GM10248 (cell line): ENCODE results near the gene PET117.
"Not testable (repeated sequence)": the region's sequence is repeated elsewhere in the genome, so short reads cannot be mapped to it uniquely, and the experiment has no call there.

Experiments used
- CTCF ChIA-PET: fragments of 300-600 bp; sonication (Branson Sonifier 250); formaldehyde crosslinking; extraction: SDS; loops from one replicate; lab custom pipeline; 2021; ENCODE audit warnings: antibody characterized with exemption; lab: Yijun Ruan, JAX
- POLR2A ChIA-PET: fragments of 350-650 bp; sonication (Branson Sonifier 250); formaldehyde crosslinking; extraction: SDS; loops from one replicate; lab custom pipeline; 2020; ENCODE audit warnings: antibody characterized with exemption; lab: Yijun Ruan, JAX
- DNase-seq: peaks from one replicate; pipeline ENCODE4 v3.0.0; 2012; ENCODE audit errors: extremely low spot score
- TF ChIP-seq, protein P1 (sequence below): IDR thresholded peaks from 2 replicates; pipeline ENCODE4 v1.5.1; 2012; ENCODE audit warnings: mild to moderate bottlenecking, low read depth; ENCODE audit errors: extremely low read depth, missing control alignments, control extremely low read depth

The PET117 gene, protein sequence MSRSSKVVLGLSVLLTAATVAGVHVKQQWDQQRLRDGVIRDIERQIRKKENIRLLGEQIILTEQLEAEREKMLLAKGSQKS

DNA sequence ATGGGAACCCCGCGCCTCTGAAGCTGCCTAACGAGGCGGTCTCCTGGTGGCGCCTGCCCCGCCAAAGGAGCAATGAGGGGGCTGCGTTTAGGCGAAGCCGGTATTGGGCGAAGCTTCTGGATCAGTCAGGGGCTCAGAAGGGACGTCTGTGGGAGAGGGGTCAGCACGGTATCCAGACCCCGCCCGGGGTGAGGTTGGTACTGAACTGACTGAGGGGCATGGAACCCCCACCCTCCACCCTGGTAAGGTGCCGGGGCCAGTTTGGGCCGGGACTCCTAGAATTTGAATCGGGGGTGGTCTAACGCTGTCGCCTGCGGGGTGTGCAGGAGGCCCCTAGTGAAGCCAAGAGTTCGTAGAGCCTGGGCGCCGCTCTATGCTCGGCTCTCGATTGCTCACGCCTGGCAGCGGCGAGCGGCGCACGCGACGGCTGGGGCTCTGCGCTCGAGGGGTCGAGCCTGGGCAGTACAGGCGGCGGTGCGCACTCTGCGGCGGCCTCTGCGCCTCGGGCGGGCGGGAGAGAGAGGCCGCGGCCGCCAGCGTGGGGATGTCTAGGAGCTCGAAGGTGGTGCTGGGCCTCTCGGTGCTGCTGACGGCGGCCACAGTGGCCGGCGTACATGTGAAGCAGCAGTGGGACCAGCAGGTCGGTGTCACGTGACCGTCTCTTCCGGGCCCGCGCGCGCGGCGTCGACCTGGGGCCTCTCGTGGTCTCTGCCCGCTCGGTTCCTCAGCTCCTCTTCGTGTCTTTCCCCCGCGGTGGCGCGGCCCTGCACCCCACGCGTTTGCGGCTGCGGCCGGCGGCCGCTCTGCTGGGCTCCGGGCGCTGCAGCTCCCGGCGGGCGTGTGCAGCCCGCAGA, at the start of gene PET117, which contains the start of gene KAT14:
PET117 (plus strand) TSS at position 452 of the 854 bp plus-strand sequence; CDS start at position 545, 93 bp downstream.
KAT14 (plus strand) TSS at position 452 of the 854 bp plus-strand sequence. CDS start 4,798 bp downstream, outside the sequence.
- ChIA-PET CTCF (interaction anchor here (0.8 to 1.3 kb wide), 3 partner anchors 14 to 151 kb away, joined by 3 read pairs; partner anchors contain the start of gene ZNF133), POLR2A (interaction anchor here (1.2 kb wide), 1 partner anchor 455 kb away, joined by 4 read pairs; the partner anchor contains the start of gene RRBP1)
- TF ChIP-seq, protein P1, sequence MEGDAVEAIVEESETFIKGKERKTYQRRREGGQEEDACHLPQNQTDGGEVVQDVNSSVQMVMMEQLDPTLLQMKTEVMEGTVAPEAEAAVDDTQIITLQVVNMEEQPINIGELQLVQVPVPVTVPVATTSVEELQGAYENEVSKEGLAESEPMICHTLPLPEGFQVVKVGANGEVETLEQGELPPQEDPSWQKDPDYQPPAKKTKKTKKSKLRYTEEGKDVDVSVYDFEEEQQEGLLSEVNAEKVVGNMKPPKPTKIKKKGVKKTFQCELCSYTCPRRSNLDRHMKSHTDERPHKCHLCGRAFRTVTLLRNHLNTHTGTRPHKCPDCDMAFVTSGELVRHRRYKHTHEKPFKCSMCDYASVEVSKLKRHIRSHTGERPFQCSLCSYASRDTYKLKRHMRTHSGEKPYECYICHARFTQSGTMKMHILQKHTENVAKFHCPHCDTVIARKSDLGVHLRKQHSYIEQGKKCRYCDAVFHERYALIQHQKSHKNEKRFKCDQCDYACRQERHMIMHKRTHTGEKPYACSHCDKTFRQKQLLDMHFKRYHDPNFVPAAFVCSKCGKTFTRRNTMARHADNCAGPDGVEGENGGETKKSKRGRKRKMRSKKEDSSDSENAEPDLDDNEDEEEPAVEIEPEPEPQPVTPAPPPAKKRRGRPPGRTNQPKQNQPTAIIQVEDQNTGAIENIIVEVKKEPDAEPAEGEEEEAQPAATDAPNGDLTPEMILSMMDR: no peak

DNA sequence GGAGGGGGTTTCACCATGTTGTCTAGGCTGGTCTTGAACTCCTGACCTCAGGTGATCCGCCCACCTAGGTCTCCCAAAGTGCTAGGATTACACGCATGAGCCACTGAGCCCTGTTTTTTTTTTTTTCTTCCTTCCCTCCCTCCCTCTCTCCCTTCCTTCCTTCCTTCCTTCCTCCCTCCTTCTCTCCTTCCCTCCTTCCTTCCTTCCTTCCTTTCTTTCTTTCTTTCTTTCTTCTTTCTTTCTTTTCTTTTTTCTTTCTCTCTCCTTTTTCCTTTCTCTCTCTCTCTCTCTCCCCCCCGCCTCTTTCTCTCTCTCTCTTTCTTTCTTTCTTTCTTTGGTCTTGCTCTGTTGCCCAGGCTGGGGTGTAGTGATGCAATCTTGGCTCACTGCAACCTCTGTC, 49.4 kb upstream of the PET117 start:
- POLR2A ChIA-PET, CTCF ChIA-PET, DNase-seq: not testable (repeated sequence)

More for the DNA sequence above, at the start of gene PET117, which contains the start of gene KAT14:
- peak; percentile 90 for DNase-seq

DNA sequence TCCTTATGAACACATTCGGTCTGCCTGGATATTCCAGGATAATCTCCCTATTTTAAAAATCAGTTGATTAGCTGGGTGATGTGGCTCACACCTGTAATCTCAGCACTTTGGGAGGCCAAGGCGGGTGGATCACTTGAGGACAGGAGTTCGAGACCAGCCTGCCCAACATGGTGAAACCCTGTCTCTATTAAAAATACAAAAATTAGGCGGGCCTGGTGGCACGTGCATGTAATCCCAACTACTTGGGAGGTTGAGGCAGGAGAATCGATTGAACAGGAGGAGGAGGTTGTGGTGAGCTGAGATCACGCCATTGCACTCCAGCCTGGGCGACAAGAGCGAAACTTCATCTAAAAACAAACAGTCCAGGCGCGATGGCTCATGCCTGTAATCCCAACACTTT, 48.8 kb upstream of the PET117 start:
- DNase-seq, CTCF ChIA-PET, POLR2A ChIA-PET: not testable (repeated sequence)

DNA sequence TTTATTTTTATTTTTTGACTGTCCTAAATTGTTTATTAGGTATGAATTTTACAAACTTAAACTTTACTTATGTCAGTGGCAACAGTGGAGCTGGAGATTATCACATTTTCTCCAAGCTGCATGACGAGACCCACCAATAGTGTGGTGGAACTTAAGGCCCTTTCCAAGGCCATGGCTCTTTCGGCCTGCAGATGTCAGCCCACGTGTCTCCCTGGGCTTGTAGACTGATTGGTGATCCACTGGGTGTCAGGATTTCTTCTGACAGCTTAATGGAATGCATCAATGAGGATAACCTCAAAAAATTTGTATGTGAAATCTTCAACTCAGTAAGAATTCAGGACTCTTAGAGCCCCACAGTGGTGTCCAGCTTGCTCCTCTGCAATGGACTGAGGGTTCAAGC, 47.6 kb upstream of the PET117 start:
- CTCF ChIA-PET: no interaction called here
- TF ChIP-seq, protein P1: no peak

DNA sequence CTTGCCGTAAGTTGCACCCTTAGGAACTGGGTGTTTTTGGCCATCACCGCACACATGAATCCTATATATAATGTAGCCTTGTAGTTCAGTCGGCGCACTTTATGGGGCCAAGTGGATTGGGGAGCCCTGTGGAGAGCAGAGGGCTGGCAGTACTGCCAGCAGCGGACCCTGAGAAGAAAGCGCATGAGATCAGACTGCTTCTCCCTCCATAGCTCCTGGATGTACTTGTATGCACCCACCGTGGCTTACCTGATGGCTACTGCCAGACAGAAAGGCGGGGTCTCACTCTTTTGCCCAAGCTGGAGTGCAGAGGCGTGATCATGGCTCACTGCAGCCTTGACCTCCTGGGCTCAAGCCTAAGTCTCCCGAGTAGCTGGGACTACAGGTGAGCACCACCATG, 47.2 kb upstream of the PET117 start:
- ChIA-PET POLR2A (no interaction called here), CTCF (no interaction called here)
- TF ChIP-seq, protein P1: no peak
- DNase-seq: no peak

More for the DNA sequence above, 47.6 kb upstream of the PET117 start:
- POLR2A ChIA-PET: no interaction called here
- DNase-seq: no peak

DNA sequence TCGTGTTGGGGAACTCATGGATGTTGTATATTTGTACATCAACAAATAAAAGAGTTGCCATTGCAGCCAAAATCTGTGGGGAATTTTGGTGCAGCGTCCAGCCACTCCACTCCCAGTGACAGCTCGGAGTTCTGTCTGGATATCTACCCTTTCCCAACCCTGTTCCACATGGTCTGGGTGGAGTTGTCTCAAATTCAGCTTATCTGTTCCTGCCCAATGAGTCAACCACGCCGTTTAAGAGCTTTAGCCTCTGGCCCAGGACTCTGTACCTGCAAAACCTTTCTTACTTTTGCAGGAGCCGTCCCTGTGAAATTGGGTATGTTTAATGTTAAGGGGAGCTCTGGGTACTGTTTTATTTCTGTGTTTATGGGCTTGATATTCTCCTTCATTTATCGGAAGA, 46.0 kb upstream of the PET117 start:
- ChIA-PET CTCF (interaction anchor here (1.3 kb wide), 1 partner anchor 13 kb away, joined by 3 read pairs; no protein-coding TSS in a partner anchor), POLR2A (no interaction called here)
- no peak for DNase-seq
- TF ChIP-seq, protein P1: no peak

DNA sequence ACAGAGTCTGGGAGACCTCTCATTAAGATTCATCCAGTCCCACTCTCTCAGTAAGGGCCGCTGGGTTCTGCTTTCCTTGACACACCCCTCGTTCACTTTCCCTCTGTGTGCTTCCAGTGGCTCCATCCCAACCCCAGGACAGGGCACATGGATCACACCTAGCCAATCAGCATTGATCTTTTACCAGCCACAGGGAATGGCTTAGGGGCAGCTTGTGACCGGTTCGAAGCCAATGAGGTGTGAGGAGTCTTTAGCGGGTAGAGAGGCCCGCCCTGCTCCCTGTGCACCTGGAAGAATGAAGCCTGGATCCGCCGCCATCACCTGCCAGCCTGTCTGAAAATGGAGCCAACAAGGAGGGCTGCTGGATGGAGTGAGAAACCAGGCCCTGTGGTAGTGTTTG, 44.8 kb upstream of the PET117 start:
- ChIA-PET CTCF (no interaction called here), POLR2A (no interaction called here)
- TF ChIP-seq, protein P1: no peak
- DNase-seq: no peak
